ENCODE data around the gene IMPDH1.

DNA sequence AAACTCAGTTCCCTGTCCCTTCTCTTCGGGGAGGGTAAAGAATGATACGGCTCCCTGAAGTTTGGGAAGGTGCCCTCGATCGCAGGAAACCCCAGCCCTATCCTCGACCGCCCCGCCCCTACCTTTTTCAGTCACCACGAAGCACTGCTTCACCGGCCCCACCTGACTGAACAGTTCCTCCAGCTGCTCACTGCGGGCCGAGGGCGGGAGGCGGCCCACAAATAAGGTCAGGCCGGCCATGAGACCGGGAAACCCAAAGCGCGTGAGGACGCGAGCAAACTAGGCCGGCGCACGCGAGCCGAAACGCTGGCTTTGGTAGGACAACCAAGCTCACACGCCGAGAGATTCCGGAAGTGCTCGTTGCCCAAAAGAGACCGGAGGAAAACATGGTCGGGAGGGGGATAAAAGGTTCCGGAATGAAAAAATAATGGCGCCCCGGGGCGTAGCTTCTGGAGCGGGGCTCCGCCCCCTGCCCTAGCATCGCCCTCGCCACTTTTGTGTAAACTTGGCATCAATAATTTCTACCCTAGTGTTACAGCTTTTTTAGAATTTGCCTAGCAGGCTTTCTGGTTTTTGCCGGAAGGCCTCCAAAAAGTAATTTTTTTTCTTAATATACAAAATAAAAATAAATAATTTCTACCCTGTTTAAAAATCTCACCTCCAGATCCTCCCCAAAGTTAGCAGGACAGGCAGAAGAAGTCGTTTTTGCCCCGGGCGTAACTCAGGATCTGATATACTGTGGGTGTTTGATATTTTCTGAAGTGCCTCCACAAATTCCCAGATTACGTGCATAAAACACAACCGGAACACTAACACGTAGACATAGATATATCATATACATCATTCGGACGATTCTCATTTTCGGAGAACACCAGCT, 66.0 kb downstream of the IMPDH1 start, which contains the start of gene RBM28:
- TF ChIP-seq POLR2AphosphoS5 (IDR thresholded peaks at IDR 0.05; ENCODE audit: borderline replicate concordance, low read depth, low read length) (peak; percentile 98), EZH2 (IDR thresholded peaks at IDR 0.05) (no peak), FOXP2 (optimal IDR thresholded peaks at IDR 0.05; ENCODE audit: control extremely low read depth, extremely low read length, insufficient read depth) (no peak)
